SU-DHL-6 (cell line): ENCODE results near the gene NUDT2.

Experiments
- EZH2phosphoT487 ChIP-seq: fragments of 200-600 bp; sonication (generic), shearing (Covaris generic); conservative IDR thresholded peaks from 2 replicates; pipeline ENCODE4 v1.6.1; 2018; ENCODE audit warnings: mild to moderate bottlenecking, antibody characterized with exemption, low read length, moderate library complexity, mixed read lengths
- TF ChIP-seq, protein P1 (sequence below): fragments of 200-600 bp; sonication (generic); IDR thresholded peaks from one replicate; pipeline ENCODE4 v1.5.1; 2017; ENCODE audit warnings: antibody characterized with exemption, mild to moderate bottlenecking, low read length, moderate library complexity; ENCODE audit not compliant: insufficient read depth, poor library complexity, severe bottlenecking

DNA sequence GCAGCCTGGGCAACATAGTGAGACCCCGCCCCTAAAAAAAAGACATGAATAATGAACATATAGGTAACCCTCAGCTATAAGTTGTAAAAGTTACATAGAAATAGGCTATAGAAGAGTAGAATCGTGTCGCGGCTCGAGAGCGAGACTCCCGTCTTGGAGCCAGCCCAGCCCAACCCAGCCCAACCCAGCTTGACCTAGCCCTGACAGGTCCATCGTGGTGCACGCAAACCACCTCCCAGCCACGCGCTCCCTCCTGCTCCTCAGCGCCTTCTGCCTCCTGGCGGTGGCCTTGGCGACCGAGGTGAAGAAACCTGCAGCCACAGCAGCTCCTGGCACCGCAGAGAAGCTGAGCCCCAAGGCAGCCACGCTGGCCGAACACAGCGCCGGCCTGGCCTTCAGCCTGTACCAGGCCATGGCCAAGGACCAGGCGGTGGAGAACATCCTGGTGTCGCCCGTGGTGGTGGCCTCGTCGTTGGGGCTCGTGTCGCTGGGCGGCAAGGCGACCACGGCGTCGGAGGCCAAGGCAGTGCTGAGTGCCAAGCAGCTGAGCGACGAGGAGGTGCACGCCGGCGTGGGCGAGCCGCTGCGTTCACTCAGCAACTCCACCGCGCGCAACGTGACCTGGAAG is 11.1 kb upstream of the NUDT2 start:
- TF ChIP-seq, protein P1, sequence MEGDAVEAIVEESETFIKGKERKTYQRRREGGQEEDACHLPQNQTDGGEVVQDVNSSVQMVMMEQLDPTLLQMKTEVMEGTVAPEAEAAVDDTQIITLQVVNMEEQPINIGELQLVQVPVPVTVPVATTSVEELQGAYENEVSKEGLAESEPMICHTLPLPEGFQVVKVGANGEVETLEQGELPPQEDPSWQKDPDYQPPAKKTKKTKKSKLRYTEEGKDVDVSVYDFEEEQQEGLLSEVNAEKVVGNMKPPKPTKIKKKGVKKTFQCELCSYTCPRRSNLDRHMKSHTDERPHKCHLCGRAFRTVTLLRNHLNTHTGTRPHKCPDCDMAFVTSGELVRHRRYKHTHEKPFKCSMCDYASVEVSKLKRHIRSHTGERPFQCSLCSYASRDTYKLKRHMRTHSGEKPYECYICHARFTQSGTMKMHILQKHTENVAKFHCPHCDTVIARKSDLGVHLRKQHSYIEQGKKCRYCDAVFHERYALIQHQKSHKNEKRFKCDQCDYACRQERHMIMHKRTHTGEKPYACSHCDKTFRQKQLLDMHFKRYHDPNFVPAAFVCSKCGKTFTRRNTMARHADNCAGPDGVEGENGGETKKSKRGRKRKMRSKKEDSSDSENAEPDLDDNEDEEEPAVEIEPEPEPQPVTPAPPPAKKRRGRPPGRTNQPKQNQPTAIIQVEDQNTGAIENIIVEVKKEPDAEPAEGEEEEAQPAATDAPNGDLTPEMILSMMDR: no peak
- TF ChIP-seq EZH2phosphoT487: no peak
